A549 (cell line): ENCODE data around the gene COX4I1. TPM values are rescaled to one million over a fixed set of nuclear protein-coding genes. Genes with fewer than 3 reads are reported as not detected.

Experiments used
- ATAC-seq, 2 experiments: fragments of 200-7000 bp in 1 of 2; fragments of >200 bp in 1 of 2; cut with Nextera tagmentation in 1 of 2; cut with Tn5 transposase in 1 of 2; 3 replicates each; pipeline versions ENCODE4 v1.8.0 to v1.9.1; 2018 to 2020; ENCODE audit warnings: mild to moderate bottlenecking in 1 of 2, moderate library complexity in 1 of 2
- CTCF ChIA-PET: fragments of 300-600 bp; sonication (Branson Sonifier 250); formaldehyde crosslinking; extraction: SDS; loops from one replicate; lab custom pipeline; 2021; ENCODE audit warnings: antibody characterized with exemption, inconsistent platforms; lab: Yijun Ruan, JAX
- POLR2A ChIA-PET: fragments of 350-600 bp; formaldehyde crosslinking; extraction: SDS; loops from one replicate; lab custom pipeline; 2021; ENCODE audit warnings: antibody characterized with exemption, inconsistent platforms; lab: Yijun Ruan, JAX
- DNase-seq, 2 experiments: peaks; one replicate each; pipeline versions ENCODE4 v3.0.0 to v3.0.0-alpha.2; 2011 to 2016; ENCODE audit warnings: low read depth in 1 of 2, low spot score in 1 of 2
- FAIRE-seq: peaks from 2 replicates; lab custom pipeline; 2011; peaks lifted over from hg19 to GRCh38; lab: Jason Lieb, UNC
- H3K27ac ChIP-seq, 2 experiments: fragments of >200 bp; sonication (Bioruptor Twin); formaldehyde crosslinking; 3 replicates each; pipeline ENCODE4 v1.5.1; 2016 to 2017
- H3K4me1 ChIP-seq: fragments of >200 bp; sonication (Bioruptor Twin); formaldehyde crosslinking; 3 replicates; pipeline ENCODE4 v1.6.1; 2016
- H3K4me2 ChIP-seq: fragments of >200 bp; sonication (Bioruptor Twin); formaldehyde crosslinking; 3 replicates; pipeline ENCODE4 v1.6.1; 2016
- H3K4me3 ChIP-seq: fragments of >200 bp; sonication (Bioruptor Twin); formaldehyde crosslinking; 3 replicates; pipeline ENCODE4 v1.5.1; 2016
- H3K9me3 ChIP-seq: fragments of >200 bp; sonication (Bioruptor Twin); formaldehyde crosslinking; 3 replicates; pipeline ENCODE4 v1.6.1; 2016
- CBX2 ChIP-seq: fragments of 200-600 bp; sonication (generic); IDR thresholded peaks from 2 replicates; pipeline ENCODE4 v1.6.1; 2016; ENCODE audit warnings: low read depth, mild to moderate bottlenecking, borderline replicate concordance
- CBX8 ChIP-seq: fragments of 200-600 bp; sonication (generic); IDR thresholded peaks from 2 replicates; pipeline ENCODE4 v1.6.1; 2016
- CEBPB ChIP-seq, 2 experiments: fragments of >200 bp in 1 of 2; sonication (Bioruptor Twin) in 1 of 2; formaldehyde crosslinking in 1 of 2; IDR thresholded peaks; 2 replicates each; pipeline ENCODE4 v1.6.1; 2012 to 2016
- CHD4 ChIP-seq: fragments of 200-600 bp; sonication (generic); IDR thresholded peaks from 2 replicates; pipeline ENCODE4 v1.6.1; 2016; ENCODE audit warnings: antibody characterized with exemption, mild to moderate bottlenecking, borderline replicate concordance
- EHF ChIP-seq: fragments of 250-450 bp; sonication (Bioruptor Pico); IDR thresholded peaks from 2 replicates; pipeline ENCODE4 v1.5.0; 2020; ENCODE audit warnings: mild to moderate bottlenecking
- EHMT2 ChIP-seq: fragments of 200-600 bp; sonication (generic); IDR thresholded peaks from 2 replicates; pipeline ENCODE4 v1.6.1; 2016; ENCODE audit warnings: antibody characterized with exemption, low read depth, mild to moderate bottlenecking, moderate library complexity
- FOSB ChIP-seq: fragments of 250-450 bp; sonication (Bioruptor Pico); IDR thresholded peaks from 2 replicates; pipeline ENCODE4 v1.5.0; 2020; ENCODE audit warnings: mild to moderate bottlenecking, moderate library complexity
- FOXS1 ChIP-seq: fragments of 250-450 bp; sonication (Bioruptor Pico); IDR thresholded peaks from 2 replicates; pipeline ENCODE4 v1.5.0; 2020; ENCODE audit warnings: mild to moderate bottlenecking, moderate library complexity
- HOXA7 ChIP-seq: fragments of 250-450 bp; sonication (Bioruptor Pico); IDR thresholded peaks from 2 replicates; pipeline ENCODE4 v1.5.0; 2020; ENCODE audit warnings: mild to moderate bottlenecking, moderate library complexity
- JUNB ChIP-seq: fragments of >200 bp; sonication (Bioruptor Twin); formaldehyde crosslinking; IDR thresholded peaks from 2 replicates; pipeline ENCODE4 v1.6.1; 2016
- KDM5A ChIP-seq: fragments of 200-600 bp; sonication (generic); IDR thresholded peaks from 2 replicates; pipeline ENCODE4 v1.6.1; 2016; ENCODE audit warnings: antibody characterized with exemption, mild to moderate bottlenecking
- MAFK ChIP-seq: fragments of 450-650 bp; IDR thresholded peaks from 2 replicates; pipeline ENCODE4 v1.6.1; 2014; ENCODE audit not compliant: partially characterized antibody
- MAX ChIP-seq: IDR thresholded peaks from 2 replicates; pipeline ENCODE4 v1.6.1; 2012
- MAZ ChIP-seq: fragments of 150-350 bp; IDR thresholded peaks from 2 replicates; pipeline ENCODE4 v1.6.1; 2014; ENCODE audit warnings: antibody characterized with exemption, low read depth, low read length, borderline replicate concordance
- MYC ChIP-seq: IDR thresholded peaks from 2 replicates; pipeline ENCODE4 v1.6.1; 2012; ENCODE audit warnings: mild to moderate bottlenecking, inconsistent platforms, low read length, improper control_type of control experiment, borderline replicate concordance
- NR3C1 ChIP-seq: fragments of >200 bp; sonication (Bioruptor Twin); formaldehyde crosslinking; IDR thresholded peaks from 3 replicates; pipeline ENCODE4 v1.6.1; 2017
- PHF8 ChIP-seq: fragments of 200-600 bp; sonication (generic); IDR thresholded peaks from 2 replicates; pipeline ENCODE4 v1.6.1; 2016; ENCODE audit warnings: low read depth, mild to moderate bottlenecking, antibody characterized with exemption, moderate library complexity, borderline replicate concordance
- POLR2AphosphoS2 ChIP-seq: conservative IDR thresholded peaks from 2 replicates; pipeline ENCODE4 v1.6.1; 2012; ENCODE audit warnings: low read length, improper control_type of control experiment, inconsistent platforms
- RAD21 ChIP-seq, 2 experiments: fragments of >200 bp in 1 of 2; sonication (Bioruptor Twin) in 1 of 2; formaldehyde crosslinking in 1 of 2; IDR thresholded peaks in 1 of 2; conservative IDR thresholded peaks in 1 of 2; 2 replicates in 1 of 2; 3 replicates in 1 of 2; pipeline ENCODE4 v1.6.1; 2012 to 2018; ENCODE audit warnings: inconsistent platforms in 1 of 2
- RARB ChIP-seq: fragments of 250-450 bp; sonication (Bioruptor Pico); IDR thresholded peaks from 2 replicates; pipeline ENCODE4 v1.8.0; 2021; ENCODE audit warnings: mild to moderate bottlenecking, moderate library complexity
- RCOR1 ChIP-seq: fragments of 150-350 bp; IDR thresholded peaks from 2 replicates; pipeline ENCODE4 v1.6.1; 2014; ENCODE audit warnings: antibody characterized with exemption, low read length, low read depth
- RNF2 ChIP-seq: fragments of 200-600 bp; sonication (generic); IDR thresholded peaks from 2 replicates; pipeline ENCODE4 v1.6.1; 2016; ENCODE audit warnings: low read depth, mild to moderate bottlenecking, antibody characterized with exemption, moderate library complexity, borderline replicate concordance
- SMC3 ChIP-seq: fragments of >200 bp; sonication (Bioruptor Twin); formaldehyde crosslinking; IDR thresholded peaks from 3 replicates; pipeline ENCODE4 v1.6.1; 2018; ENCODE audit warnings: inconsistent platforms
- TP53 ChIP-seq: fragments of 250-450 bp; sonication (Bioruptor Pico); IDR thresholded peaks from 2 replicates; pipeline ENCODE4 v1.5.0; 2021; ENCODE audit warnings: mild to moderate bottlenecking, moderate library complexity
- ZC3H11A ChIP-seq: fragments of 450-650 bp; IDR thresholded peaks from 2 replicates; pipeline ENCODE4 v1.6.1; 2014; ENCODE audit warnings: antibody characterized with exemption, mild to moderate bottlenecking
- WGBS: methylation state at CpG from one replicate; pipeline ENCODE4 v1.1.6; 2017; ENCODE audit errors: missing lambda C conversion rate; 5-methylcytosine and 5-hydroxymethylcytosine counted together
- polyA plus RNA-seq, 4 experiments: library from polyadenylated mRNA; depleted of rRNA in 3 of 4; stranded (reverse); fragments of >200 nt; fragmentation: RNase III in 1 of 4; extraction: RNeasy Plus Mini Kit Qiagen cat#74134 plus additional on column Dnase treatment in 1 of 4; gene quantifications; 2 replicates in 3 of 4; 3 replicates in 1 of 4; pipeline ENCODE4 v1.2.3, GENCODE V29; 2011 to 2017
- TF ChIP-seq, protein P1 (sequence below): fragments of >200 bp; sonication (Bioruptor Twin); formaldehyde crosslinking; IDR thresholded peaks from 2 replicates; pipeline ENCODE4 v1.6.1; 2016
- TF ChIP-seq, protein P2 (sequence below): fragments of 450-650 bp; IDR thresholded peaks from 2 replicates; pipeline ENCODE4 v1.6.1; 2014; ENCODE audit warnings: antibody characterized with exemption
- TF ChIP-seq, protein P3 (sequence below): IDR thresholded peaks from 2 replicates; pipeline ENCODE4 v1.6.1; 2012; ENCODE audit warnings: low read depth, borderline replicate concordance

Gene COX4I1
- polyA plus RNA-seq, 2 of the 4 experiments (the other 2 are of a cell fraction), result 783 to 929 TPM

DNA sequence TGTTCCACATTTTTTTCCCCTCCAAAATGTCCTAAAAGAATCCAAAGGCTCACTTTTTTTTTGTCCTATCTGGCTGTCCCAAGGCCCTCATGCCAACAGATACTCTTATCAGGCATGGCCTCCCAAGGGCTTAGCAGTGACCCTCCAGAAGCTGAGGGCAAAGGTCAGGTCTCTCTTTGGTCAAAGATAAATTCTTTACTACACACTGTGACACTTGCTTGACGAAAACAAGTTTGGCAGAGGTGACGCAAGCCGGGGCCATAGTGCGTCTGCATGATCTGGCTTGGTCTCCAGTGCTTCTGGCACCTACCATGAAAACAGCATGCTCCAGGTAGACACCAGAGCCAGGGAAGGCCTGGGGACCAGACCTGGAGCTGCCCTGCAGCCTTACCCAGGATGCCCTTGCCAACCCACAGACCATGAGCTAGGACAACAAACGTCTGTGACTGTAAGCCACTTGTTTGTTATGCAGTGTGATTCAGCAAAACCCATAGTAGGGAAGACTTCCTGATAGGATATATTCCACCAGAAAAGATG is 50.9 kb downstream of the COX4I1 start:
- Histone ChIP-seq H3K4me2 (no peak overlapping the region), H3K9me3 (peaks cover 2% of the 10 kb centered on the region; the same call in 1 of the 3 replicates), H3K4me3 (no peak overlapping the region), H3K27ac (no peak overlapping the region), H3K4me1 (no peaks in the 10 kb centered on the region)
- ChIA-PET CTCF (interaction anchor here (0.6 to 5.4 kb wide), 3 partner anchors 29 to 761 kb away, joined by 3 to 27 read pairs (median 3); no protein-coding TSS in a partner anchor), POLR2A (no interaction called here)
- WGBS, result 72% methylated on average over 5 of the region's 5 CpGs
- TF ChIP-seq NR3C1, result no peak
- no peak for TF ChIP-seq HOXA7
- TF ChIP-seq, protein P1, sequence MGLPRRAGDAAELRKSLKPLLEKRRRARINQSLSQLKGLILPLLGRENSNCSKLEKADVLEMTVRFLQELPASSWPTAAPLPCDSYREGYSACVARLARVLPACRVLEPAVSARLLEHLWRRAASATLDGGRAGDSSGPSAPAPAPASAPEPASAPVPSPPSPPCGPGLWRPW, result no peak
- no peak for TF ChIP-seq MAX
- no peak for TF ChIP-seq CEBPB (IDR thresholded peaks at IDR 0.05)
- DNase-seq (no peak), FAIRE-seq (no peak), ATAC-seq (no peak)

DNA sequence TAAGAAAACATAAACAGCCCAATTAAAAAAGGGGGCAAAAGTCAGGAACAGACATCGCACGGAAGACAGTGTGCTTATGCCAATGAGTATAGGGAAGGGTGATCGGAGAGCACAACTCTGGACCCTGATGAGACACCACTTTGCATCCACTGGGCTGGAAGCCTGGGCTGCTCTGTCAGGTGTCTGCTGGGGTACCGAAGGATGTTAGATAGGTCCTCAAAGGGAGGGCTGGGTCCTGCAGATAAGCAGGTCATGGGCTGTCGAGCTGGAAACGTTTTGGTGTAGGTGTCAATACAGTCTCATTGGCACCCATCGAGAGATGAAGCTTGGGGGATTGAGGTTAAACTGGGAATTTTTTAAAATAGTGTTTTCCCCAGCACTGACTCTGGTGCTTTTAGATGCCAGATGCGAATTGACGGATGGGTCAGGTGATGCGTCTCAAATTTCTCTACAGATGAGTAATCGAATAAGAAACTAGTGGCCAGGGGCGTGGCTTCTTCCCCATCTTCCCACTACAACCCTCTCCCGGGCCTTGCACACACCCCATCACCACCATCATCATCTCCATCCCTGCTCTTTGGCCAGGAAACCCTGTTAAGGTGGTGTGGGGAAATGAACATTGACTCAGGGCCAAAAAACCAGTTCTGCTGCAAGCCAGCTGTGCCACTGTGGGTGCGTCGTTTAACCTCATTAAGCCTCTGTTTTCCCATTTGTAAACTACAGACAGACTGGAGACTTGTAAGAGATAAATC is 51.7 kb downstream of the COX4I1 start:
- no peak overlapping the region for H3K27ac ChIP-seq
- TF ChIP-seq CHD4 (no peak), POLR2AphosphoS2 (no peak), ZC3H11A (no peak), FOXS1 (CRISPR knock-in tag) (no peak), JUNB (no peak), PHF8 (no peak), KDM5A (no peak), RNF2 (no peak), RARB (CRISPR knock-in tag) (no peak), EHF (CRISPR knock-in tag) (no peak), EHMT2 (no peak), MAFK (no peak)
- TF ChIP-seq, protein P2, sequence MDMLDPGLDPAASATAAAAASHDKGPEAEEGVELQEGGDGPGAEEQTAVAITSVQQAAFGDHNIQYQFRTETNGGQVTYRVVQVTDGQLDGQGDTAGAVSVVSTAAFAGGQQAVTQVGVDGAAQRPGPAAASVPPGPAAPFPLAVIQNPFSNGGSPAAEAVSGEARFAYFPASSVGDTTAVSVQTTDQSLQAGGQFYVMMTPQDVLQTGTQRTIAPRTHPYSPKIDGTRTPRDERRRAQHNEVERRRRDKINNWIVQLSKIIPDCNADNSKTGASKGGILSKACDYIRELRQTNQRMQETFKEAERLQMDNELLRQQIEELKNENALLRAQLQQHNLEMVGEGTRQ, result no peak
- TF ChIP-seq, protein P1, result no peak
- H3K4me2 ChIP-seq, result no peak overlapping the region
- DNase-seq (no peak), ATAC-seq (no peak), FAIRE-seq (no peak)
- CTCF ChIA-PET, result interaction anchor here (1.3 to 5.4 kb wide), 2 partner anchors 30 to 32 kb away, joined by 3 to 27 read pairs; no protein-coding TSS in a partner anchor
- no peak overlapping the region for H3K4me3 ChIP-seq
- peaks cover 2% of the 10 kb centered on the region; the same call in 1 of the 3 replicates for H3K9me3 ChIP-seq
- H3K4me1 ChIP-seq, result no peaks in the 10 kb centered on the region
- WGBS, result 75% methylated on average over 15 of the region's 15 CpGs
- POLR2A ChIA-PET, result no interaction called here

GRCh38 chr16:85853547-85854545 is 54.4 kb downstream of the COX4I1 start:
- no peak for DNase-seq
- Histone ChIP-seq H3K27ac (no peak overlapping the region), H3K9me3 (peaks cover 2% of the 10 kb centered on the region; the same call in 1 of the 3 replicates), H3K4me1 (no peaks in the 10 kb centered on the region), H3K4me3 (no peak overlapping the region), H3K4me2 (no peak overlapping the region)
- no peak for FAIRE-seq
- TF ChIP-seq CBX8 (no peak), MAZ (no peak), MYC (no peak), RCOR1 (no peak), RAD21 (conservative IDR thresholded peaks at IDR 0.05 in 1 of 2, IDR thresholded peaks at IDR 0.05 in 1 of 2) (no peak), NR3C1 (no peak), TP53 (CRISPR knock-in tag) (no peak), MAX (no peak), CBX2 (no peak), SMC3 (no peak), FOSB (CRISPR knock-in tag) (no peak)
- TF ChIP-seq, protein P3, sequence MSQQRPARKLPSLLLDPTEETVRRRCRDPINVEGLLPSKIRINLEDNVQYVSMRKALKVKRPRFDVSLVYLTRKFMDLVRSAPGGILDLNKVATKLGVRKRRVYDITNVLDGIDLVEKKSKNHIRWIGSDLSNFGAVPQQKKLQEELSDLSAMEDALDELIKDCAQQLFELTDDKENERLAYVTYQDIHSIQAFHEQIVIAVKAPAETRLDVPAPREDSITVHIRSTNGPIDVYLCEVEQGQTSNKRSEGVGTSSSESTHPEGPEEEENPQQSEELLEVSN, result no peak
- TF ChIP-seq, protein P2, result no peak
- 41% methylated on average over 16 of the region's 16 CpGs for WGBS
- ChIA-PET CTCF (interaction anchor here (0.9 to 3.3 kb wide), 8 partner anchors 14 to 556 kb away, joined by 3 to 11 read pairs (median 3); no protein-coding TSS in a partner anchor), POLR2A (no interaction called here)
- ATAC-seq, result no peak
